ENCODE measurements around the gene GRAMD1B.
"Not testable (repeated sequence)": the region's sequence is repeated elsewhere in the genome, so short reads cannot be mapped to it uniquely, and the experiment has no call there.

GRCh38 chr11:123466172-123466571 is 36.1 kb downstream of the GRAMD1B start:
- TF ChIP-seq, protein P1, sequence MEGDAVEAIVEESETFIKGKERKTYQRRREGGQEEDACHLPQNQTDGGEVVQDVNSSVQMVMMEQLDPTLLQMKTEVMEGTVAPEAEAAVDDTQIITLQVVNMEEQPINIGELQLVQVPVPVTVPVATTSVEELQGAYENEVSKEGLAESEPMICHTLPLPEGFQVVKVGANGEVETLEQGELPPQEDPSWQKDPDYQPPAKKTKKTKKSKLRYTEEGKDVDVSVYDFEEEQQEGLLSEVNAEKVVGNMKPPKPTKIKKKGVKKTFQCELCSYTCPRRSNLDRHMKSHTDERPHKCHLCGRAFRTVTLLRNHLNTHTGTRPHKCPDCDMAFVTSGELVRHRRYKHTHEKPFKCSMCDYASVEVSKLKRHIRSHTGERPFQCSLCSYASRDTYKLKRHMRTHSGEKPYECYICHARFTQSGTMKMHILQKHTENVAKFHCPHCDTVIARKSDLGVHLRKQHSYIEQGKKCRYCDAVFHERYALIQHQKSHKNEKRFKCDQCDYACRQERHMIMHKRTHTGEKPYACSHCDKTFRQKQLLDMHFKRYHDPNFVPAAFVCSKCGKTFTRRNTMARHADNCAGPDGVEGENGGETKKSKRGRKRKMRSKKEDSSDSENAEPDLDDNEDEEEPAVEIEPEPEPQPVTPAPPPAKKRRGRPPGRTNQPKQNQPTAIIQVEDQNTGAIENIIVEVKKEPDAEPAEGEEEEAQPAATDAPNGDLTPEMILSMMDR (conservative IDR thresholded peaks at IDR 0.05): not testable (repeated sequence)
- TF ChIP-seq EZH2 (IDR thresholded peaks at IDR 0.05; ENCODE audit: low read depth): not testable (repeated sequence)
